Measurements from ENCODE around the gene TEPSIN.

Gene TEPSIN

DNA sequence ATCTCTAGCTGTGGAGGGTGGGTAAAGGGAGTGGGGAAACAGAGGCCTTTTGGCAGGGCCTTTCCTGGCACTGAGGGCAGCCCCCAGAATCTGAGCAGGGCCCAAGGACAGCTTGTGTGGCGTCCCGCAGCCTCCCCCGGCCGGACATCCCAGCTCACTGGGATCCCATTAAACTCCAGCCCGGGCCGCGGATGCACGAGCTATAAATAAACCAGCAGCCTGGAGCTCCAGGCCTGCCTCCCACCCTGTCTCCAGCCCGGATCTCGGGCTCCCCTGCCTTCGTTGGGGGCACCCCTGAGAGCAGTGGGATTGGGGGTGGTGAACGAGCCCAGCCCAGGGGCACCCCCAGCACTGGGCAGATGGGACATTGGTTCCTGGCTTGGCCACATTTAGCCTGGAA lies 59.0 kb downstream of the TEPSIN start:
- no peak for DNase-seq

DNA sequence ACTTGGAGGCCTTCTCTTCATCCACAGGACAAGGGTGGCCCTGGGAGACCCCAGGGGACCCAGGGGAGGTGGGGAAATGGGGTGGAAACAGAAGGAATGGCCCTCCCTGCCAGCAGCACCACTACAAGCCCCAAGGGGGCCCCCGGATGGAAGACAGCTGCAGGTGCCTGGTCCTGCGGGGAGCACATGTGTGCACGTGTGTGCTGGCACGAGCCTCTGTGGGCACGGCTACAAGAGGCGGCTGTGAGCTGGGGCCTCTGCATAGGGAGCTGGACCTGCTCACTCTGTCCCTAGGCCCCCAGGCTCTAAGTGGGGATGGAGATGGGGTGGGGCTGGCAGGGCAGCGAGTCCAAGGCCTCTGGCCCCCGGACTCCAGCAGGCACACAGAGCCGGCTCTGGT lies 59.6 kb downstream of the TEPSIN start:
- DNase-seq: no peak

All from CD4-positive, alpha-beta T cell treated with Interleukin-4 for 4 hours (primary cell).